Keratinocyte (primary cell): Measurements from ENCODE around the gene DNAH10. TPM values are rescaled to one million over a fixed set of nuclear protein-coding genes. Genes with fewer than 3 reads are reported as not detected.

Experiments
- DNase-seq: peaks from one replicate; pipeline ENCODE4 v3.0.0-alpha.2; 2011; ENCODE audit warnings: low read depth, missing footprints, low spot score
- FAIRE-seq: peaks from 2 replicates; lab custom pipeline; 2011; peaks lifted over from hg19 to GRCh38; lab: Jason Lieb, UNC
- H2AFZ ChIP-seq: 2 replicates; pipeline ENCODE4 v1.6.0; 2012; ENCODE audit warnings: low read length, control low read depth, inconsistent platforms; ENCODE audit not compliant: control insufficient read depth
- H3K27ac ChIP-seq: 2 replicates; pipeline ENCODE4 v1.5.1; 2011; ENCODE audit warnings: low read length; ENCODE audit not compliant: control insufficient read depth, insufficient read depth
- H3K27me3 ChIP-seq: 3 replicates; pipeline ENCODE4 v1.6.0; 2011; ENCODE audit warnings: low read length; ENCODE audit not compliant: control insufficient read depth, insufficient read depth; ENCODE audit errors: extremely low read depth
- H3K36me3 ChIP-seq, 2 experiments: 2 replicates in 1 of 2; 3 replicates in 1 of 2; pipeline ENCODE4 v1.5.1; 2011; ENCODE audit warnings: low read length in 2 of 2, mild to moderate bottlenecking in 1 of 2; ENCODE audit not compliant: control insufficient read depth in 2 of 2, insufficient read depth in 2 of 2; ENCODE audit errors: extremely low read depth in 1 of 2
- H3K4me1 ChIP-seq: 3 replicates; pipeline ENCODE4 v1.5.1; 2011; ENCODE audit warnings: low read length; ENCODE audit not compliant: control insufficient read depth, insufficient read depth; ENCODE audit errors: extremely low read depth
- H3K4me2 ChIP-seq: 3 replicates; pipeline ENCODE4 v1.6.0; 2011; ENCODE audit warnings: low read depth, low read length; ENCODE audit not compliant: control insufficient read depth, insufficient read depth; ENCODE audit errors: extremely low read depth
- H3K4me3 ChIP-seq, 3 experiments: fragments of 200-600 bp in 1 of 3; sonication (generic) in 1 of 3; 2 replicates in 2 of 3; 3 replicates in 1 of 3; pipeline ENCODE4 v1.5.1; 2011 to 2016; ENCODE audit warnings: low read length in 3 of 3, mild to moderate bottlenecking in 3 of 3, control low read depth in 2 of 3, inconsistent platforms in 1 of 3, low read depth in 1 of 3, mixed read lengths in 1 of 3, mixed run types in 1 of 3, moderate library complexity in 1 of 3; ENCODE audit not compliant: control insufficient read depth in 2 of 3, insufficient read depth in 2 of 3; ENCODE audit errors: extremely low read depth in 1 of 3
- H3K79me2 ChIP-seq: 2 replicates; pipeline ENCODE4 v1.6.0; 2012; ENCODE audit warnings: low read length; ENCODE audit not compliant: control insufficient read depth, insufficient read depth
- H3K9ac ChIP-seq: 3 replicates; pipeline ENCODE4 v1.6.0; 2011; ENCODE audit warnings: low read length; ENCODE audit not compliant: control insufficient read depth, insufficient read depth; ENCODE audit errors: extremely low read depth
- H3K9me1 ChIP-seq: 3 replicates; pipeline ENCODE4 v1.6.0; 2011; ENCODE audit warnings: low read length; ENCODE audit not compliant: control insufficient read depth, insufficient read depth; ENCODE audit errors: extremely low read depth
- H3K9me3 ChIP-seq: 2 replicates; pipeline ENCODE4 v1.5.1; 2012; ENCODE audit warnings: low read depth, low read length; ENCODE audit not compliant: control insufficient read depth
- H4K20me1 ChIP-seq: 3 replicates; pipeline ENCODE4 v1.6.0; 2011; ENCODE audit warnings: low read length; ENCODE audit not compliant: control insufficient read depth, insufficient read depth; ENCODE audit errors: extremely low read depth
- EZH2 ChIP-seq: IDR thresholded peaks from one replicate; pipeline ENCODE4 v1.6.1; 2012; ENCODE audit warnings: inconsistent platforms, mild to moderate bottlenecking, low read length, moderate library complexity
- dilution Hi-C: fragments of 300-500 bp; cut with MboI; formaldehyde crosslinking; loops from one replicate; pipeline ENCODE4 v1.7.0; 2020; ENCODE audit warnings: low sequenced_read_pairs; ENCODE audit not compliant: extremely low pct_ligation_motif_present
- polyA plus RNA-seq, 5 experiments: library from polyadenylated mRNA; depleted of rRNA in 3 of 5; stranded (reverse) in 3 of 5; stranded (forward) in 1 of 5; unstranded in 1 of 5; fragments of >200 nt; gene quantifications; 1 replicate in 1 of 5; 2 replicates in 3 of 5; 3 replicates in 1 of 5; pipeline versions ENCODE4 v1.2.1 to v1.2.3, GENCODE V29; 2011 to 2012; ENCODE audit warnings: missing spikeins in 2 of 5, low read depth in 1 of 5, low replicate concordance in 1 of 5
- TF ChIP-seq, protein P1 (sequence below), 3 experiments: IDR thresholded peaks in 1 of 3; conservative IDR thresholded peaks in 1 of 3; optimal IDR thresholded peaks in 1 of 3; 2 replicates in 2 of 3; 3 replicates in 1 of 3; pipeline versions ENCODE3 to v1.5.1; 2011; ENCODE audit warnings: low read length in 3 of 3, mild to moderate bottlenecking in 3 of 3, moderate library complexity in 2 of 3, control low read depth in 1 of 3, inconsistent platforms in 1 of 3; ENCODE audit not compliant: insufficient read depth in 2 of 3; ENCODE audit errors: extremely low read depth in 1 of 3

Gene DNAH10
- polyA plus RNA-seq, 1 donor (not counting 4 experiments of a cell fraction or from before 2014, with no cell fraction given) = 0.08 TPM

DNA sequence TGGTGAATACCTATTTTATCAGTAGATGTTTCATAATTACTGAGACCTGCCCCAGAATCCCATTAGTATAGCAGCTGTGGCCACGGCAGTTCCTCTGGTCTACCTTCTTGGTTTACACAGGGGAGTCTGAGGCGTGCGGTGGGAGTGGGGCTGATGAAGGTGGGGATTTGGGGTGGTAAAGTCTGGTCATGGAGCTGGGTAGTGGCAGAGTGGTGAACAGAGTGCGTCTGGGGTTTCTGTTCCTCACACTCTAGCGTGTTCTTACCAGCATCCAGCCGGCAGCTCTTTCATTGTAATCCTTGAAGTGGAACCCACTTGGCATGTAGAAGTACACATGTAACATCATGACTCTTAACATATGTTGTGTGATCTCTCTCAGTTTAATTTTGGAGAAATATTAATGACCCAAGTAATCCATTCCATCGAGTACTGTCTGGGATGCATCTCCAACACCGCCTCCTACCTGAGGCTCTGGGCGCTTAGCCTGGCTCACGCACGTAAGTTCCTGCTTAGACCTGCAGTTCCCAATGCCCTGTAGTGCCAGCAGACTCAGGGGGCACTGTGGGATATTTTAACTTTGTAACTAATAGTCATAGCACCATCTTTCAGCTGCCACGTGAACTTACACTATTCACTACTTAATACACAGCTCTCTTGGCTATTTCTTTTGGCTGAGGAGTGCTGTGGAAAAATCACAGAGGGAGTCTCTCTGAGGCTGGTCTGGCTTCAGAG is 7.9 kb upstream of the DNAH10 start:
- Histone ChIP-seq H3K9me1 (no peaks in the 10 kb centered on the region), H3K4me2 (no peak overlapping the region), H3K27me3 (no peaks in the 10 kb centered on the region), H3K27ac (no peak overlapping the region), H3K36me3 (peaks cover 15 to 27% of the 10 kb centered on the region in 2 experiments), H3K4me1 (peaks cover 6% of the 10 kb centered on the region), H3K79me2 (no peaks in the 10 kb centered on the region), H4K20me1 (no peaks in the 10 kb centered on the region), H3K9ac (no peak overlapping the region), H2AFZ (no peak overlapping the region), H3K4me3 (no peak overlapping the region), H3K9me3 (no peaks in the 10 kb centered on the region)
- TF ChIP-seq EZH2 = no peak
- TF ChIP-seq, protein P1, sequence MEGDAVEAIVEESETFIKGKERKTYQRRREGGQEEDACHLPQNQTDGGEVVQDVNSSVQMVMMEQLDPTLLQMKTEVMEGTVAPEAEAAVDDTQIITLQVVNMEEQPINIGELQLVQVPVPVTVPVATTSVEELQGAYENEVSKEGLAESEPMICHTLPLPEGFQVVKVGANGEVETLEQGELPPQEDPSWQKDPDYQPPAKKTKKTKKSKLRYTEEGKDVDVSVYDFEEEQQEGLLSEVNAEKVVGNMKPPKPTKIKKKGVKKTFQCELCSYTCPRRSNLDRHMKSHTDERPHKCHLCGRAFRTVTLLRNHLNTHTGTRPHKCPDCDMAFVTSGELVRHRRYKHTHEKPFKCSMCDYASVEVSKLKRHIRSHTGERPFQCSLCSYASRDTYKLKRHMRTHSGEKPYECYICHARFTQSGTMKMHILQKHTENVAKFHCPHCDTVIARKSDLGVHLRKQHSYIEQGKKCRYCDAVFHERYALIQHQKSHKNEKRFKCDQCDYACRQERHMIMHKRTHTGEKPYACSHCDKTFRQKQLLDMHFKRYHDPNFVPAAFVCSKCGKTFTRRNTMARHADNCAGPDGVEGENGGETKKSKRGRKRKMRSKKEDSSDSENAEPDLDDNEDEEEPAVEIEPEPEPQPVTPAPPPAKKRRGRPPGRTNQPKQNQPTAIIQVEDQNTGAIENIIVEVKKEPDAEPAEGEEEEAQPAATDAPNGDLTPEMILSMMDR (optimal IDR thresholded peaks at IDR 0.05 in 1 of 3, IDR thresholded peaks at IDR 0.05 in 1 of 3, conservative IDR thresholded peaks at IDR 0.05 in 1 of 3; ENCODE audit: extremely low read depth in 1 of 3, insufficient read depth in 2 of 3, low read length in 3 of 3) = no peak
- DNase-seq (no peak), FAIRE-seq (no peak)
- dilution Hi-C loops = no loop called here

DNA sequence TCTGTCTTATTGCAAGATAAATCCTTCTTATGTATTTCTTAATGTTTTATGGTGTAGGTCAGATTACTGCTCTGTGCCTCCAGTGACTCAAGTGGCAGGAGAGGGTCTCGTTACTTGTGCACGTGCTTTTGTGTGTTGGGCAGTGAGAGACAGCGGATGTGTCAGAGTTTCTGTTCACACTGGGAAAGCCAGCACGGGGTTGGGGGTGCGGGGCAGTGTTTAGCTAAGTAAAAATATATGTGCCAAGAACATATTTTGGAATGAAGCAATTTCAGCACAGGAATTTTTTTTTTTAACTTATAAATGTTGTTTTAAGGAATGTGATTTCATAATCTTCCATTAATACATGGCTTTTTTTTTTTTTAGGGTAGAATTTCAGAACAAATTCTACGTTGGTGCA is 4.5 kb upstream of the DNAH10 start:
- dilution Hi-C loops = no loop called here

More for the DNA sequence above, 4.5 kb upstream of the DNAH10 start:
- peaks cover 9% of the 10 kb centered on the region for H3K4me1 ChIP-seq
- H3K27ac ChIP-seq = no peak overlapping the region
- no peak overlapping the region for H3K4me2 ChIP-seq
- H4K20me1 ChIP-seq = no peaks in the 10 kb centered on the region
- no peaks in the 10 kb centered on the region for H3K9me3 ChIP-seq
- H3K9ac ChIP-seq = no peak overlapping the region
- H2AFZ ChIP-seq = no peak overlapping the region
- DNase-seq (no peak), FAIRE-seq (no peak)
- H3K9me1 ChIP-seq = no peaks in the 10 kb centered on the region
- no peaks in the 10 kb centered on the region for H3K79me2 ChIP-seq
- peaks cover 7% of the 10 kb centered on the region for H3K27me3 ChIP-seq
- peaks cover 8 to 15% of the 10 kb centered on the region in 2 experiments for H3K36me3 ChIP-seq
- TF ChIP-seq EZH2 = no peak
- TF ChIP-seq, protein P1 (optimal IDR thresholded peaks at IDR 0.05 in 1 of 3, IDR thresholded peaks at IDR 0.05 in 1 of 3, conservative IDR thresholded peaks at IDR 0.05 in 1 of 3; ENCODE audit: extremely low read depth in 1 of 3, insufficient read depth in 2 of 3, low read length in 3 of 3) = no peak
- H3K4me3 ChIP-seq = no peak overlapping the region
